B cell (primary cell): ENCODE results near the gene PDZD2.

Source experiments
- EZH2 ChIP-seq: IDR thresholded peaks from 2 replicates; pipeline ENCODE4 v1.6.1; 2012; ENCODE audit warnings: borderline replicate concordance, low read depth, mild to moderate bottlenecking, moderate library complexity, low read length; ENCODE audit not compliant: insufficient read depth, poor library complexity, severe bottlenecking
- TF ChIP-seq, protein P1 (sequence below): fragments of 200-600 bp; IDR thresholded peaks from one replicate; pipeline ENCODE4 v1.8.0; 2022; ENCODE audit warnings: antibody characterized with exemption, mild to moderate bottlenecking

DNA sequence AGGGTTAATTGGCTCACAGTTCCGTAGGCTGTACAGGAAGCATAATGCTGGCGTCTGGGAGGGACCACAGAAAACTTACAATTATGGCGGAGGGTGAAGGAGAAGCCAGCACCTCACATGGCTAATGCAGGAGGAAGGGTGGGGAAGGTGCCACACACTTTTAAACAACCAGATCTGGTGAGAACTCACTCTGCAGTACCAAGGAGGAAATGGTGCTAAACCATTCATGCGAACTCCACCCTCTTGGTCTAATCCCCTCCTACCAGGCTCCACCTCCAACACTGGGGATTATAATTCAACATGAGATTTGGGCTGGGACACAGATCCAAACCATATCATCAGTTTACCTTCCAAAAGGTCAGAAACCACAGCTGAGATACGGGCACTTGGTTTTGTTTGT lies 122.9 kb downstream of the PDZD2 start:
- no peak for TF ChIP-seq EZH2
- TF ChIP-seq, protein P1, sequence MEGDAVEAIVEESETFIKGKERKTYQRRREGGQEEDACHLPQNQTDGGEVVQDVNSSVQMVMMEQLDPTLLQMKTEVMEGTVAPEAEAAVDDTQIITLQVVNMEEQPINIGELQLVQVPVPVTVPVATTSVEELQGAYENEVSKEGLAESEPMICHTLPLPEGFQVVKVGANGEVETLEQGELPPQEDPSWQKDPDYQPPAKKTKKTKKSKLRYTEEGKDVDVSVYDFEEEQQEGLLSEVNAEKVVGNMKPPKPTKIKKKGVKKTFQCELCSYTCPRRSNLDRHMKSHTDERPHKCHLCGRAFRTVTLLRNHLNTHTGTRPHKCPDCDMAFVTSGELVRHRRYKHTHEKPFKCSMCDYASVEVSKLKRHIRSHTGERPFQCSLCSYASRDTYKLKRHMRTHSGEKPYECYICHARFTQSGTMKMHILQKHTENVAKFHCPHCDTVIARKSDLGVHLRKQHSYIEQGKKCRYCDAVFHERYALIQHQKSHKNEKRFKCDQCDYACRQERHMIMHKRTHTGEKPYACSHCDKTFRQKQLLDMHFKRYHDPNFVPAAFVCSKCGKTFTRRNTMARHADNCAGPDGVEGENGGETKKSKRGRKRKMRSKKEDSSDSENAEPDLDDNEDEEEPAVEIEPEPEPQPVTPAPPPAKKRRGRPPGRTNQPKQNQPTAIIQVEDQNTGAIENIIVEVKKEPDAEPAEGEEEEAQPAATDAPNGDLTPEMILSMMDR: no peak
